ENCODE data around the gene TACC3. TPM values are rescaled to one million over a fixed set of nuclear protein-coding genes. Genes with fewer than 3 reads are reported as not detected.

The TACC3 gene
- total and polyA plus RNA-seq, 2 of the 8 experiments (the other 6 are each of a cell fraction or from before 2014, with no cell fraction given) = 73.8 to 148 TPM

DNA sequence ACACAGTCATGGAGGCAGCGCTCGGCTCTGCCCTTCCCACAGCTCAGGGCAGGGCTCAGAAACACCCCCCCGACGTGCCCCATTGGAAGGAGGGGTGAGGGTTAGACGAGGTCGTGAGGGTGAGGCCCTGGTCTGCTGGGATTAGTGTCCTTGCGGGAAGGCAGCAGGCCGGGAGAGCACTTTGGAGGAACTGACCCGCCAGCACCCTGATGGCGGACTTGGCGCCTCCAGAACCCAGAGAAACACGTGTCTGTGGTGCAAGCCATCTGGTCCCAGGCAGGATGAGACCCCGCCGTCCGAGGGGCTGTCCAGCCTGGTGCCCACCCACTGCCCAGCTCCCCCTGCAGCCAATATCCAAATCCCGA is 26.3 kb downstream of the TACC3 start:
- 86% methylated on average over 10 of the region's 16 CpGs; no CpG with 5 or more reads in 1 of the 2 experiments for WGBS, 2 experiments (ENCODE audit: extremely low coverage in 1 of 2, insufficient coverage in 1 of 2, insufficient read length in 1 of 2, insufficient replicate concordance in 2 of 2, low coverage in 1 of 2, low lambda C conversion rate in 2 of 2, missing lambda C conversion rate in 1 of 2)
- POLR2A ChIA-PET (ENCODE audit: partially characterized antibody) = interaction anchor here (1.1 to 5.6 kb wide), 10 partner anchors 25 to 68 kb away, joined by 3 to 38 read pairs (median 4); no protein-coding TSS in a partner anchor
- H3K4me3 ChIP-seq (ENCODE audit: extremely low read depth in 1 of 4, insufficient read depth in 2 of 4, low read depth in 3 of 4, low read length in 4 of 4) = no peak overlapping the region

More for the DNA sequence above, 26.3 kb downstream of the TACC3 start:
- no peak overlapping the region for H3K23ac ChIP-seq (ENCODE audit: insufficient read length)
- peak overlapping the region; percentile 46; the same call in 1 of the 2 replicates for H2BK15ac ChIP-seq (ENCODE audit: low read length)
- no peaks in the 10 kb centered on the region for H3K9me3 ChIP-seq (ENCODE audit: insufficient read depth in 2 of 2, low read depth in 1 of 2, low read length in 1 of 2)
- H3K18ac ChIP-seq (ENCODE audit: extremely low read depth, low read length) = no peak overlapping the region; the same call in 1 of the 2 replicates
- TF ChIP-seq FOSL1 (IDR thresholded peaks at IDR 0.05; ENCODE audit: insufficient read depth, low read depth, low read length) (no peak), NRF1 (IDR thresholded peaks at IDR 0.05; ENCODE audit: low read depth, low read length) (no peak), RAD21 (IDR thresholded peaks at IDR 0.05 in 1 of 2, conservative IDR thresholded peaks at IDR 0.05 in 1 of 2; ENCODE audit: low read depth in 2 of 2, low read length in 2 of 2) (no peak), RFX5 (IDR thresholded peaks at IDR 0.05; ENCODE audit: borderline replicate concordance, low read depth, low read length) (no peak), SP1 (IDR thresholded peaks at IDR 0.05; ENCODE audit: low read depth, low read length) (no peak), GABPA (IDR thresholded peaks at IDR 0.05; ENCODE audit: borderline replicate concordance, insufficient read depth, low read length) (no peak), KDM1A (IDR thresholded peaks at IDR 0.05; ENCODE audit: borderline replicate concordance, low read length) (no peak)
- no peak for FAIRE-seq
- H3K79me1 ChIP-seq (ENCODE audit: low read depth, low read length) = no peaks in the 10 kb centered on the region
- peaks cover 0 to 4% (median 0%) of the 10 kb centered on the region in 4 experiments; a peak in 2 of 7 replicates for H3K27me3 ChIP-seq (replicated peaks in 1 of 4; ENCODE audit: control insufficient read depth in 3 of 4, extremely low read depth in 1 of 4, insufficient read depth in 3 of 4, low read length in 3 of 4)
- H2BK20ac ChIP-seq (ENCODE audit: low read length) = no peak overlapping the region
- H3K14ac ChIP-seq (ENCODE audit: insufficient read length) = no peak overlapping the region
- no peak overlapping the region for H3K27ac ChIP-seq (ENCODE audit: low read depth, low read length)
- no peak for DNase-seq (ENCODE audit: low read depth in 1 of 2, low spot score in 2 of 2)
- no peak overlapping the region for H2BK5ac ChIP-seq (ENCODE audit: low read depth, low read length)
- H2AFZ ChIP-seq (ENCODE audit: low read length) = no peak overlapping the region
- no peak overlapping the region for H2AK5ac ChIP-seq (ENCODE audit: low read depth, low read length)
- H3K36me3 ChIP-seq (ENCODE audit: control insufficient read depth in 2 of 4, insufficient read depth in 4 of 4, low read length in 3 of 4) = peaks cover 0 to 22% (median 16%) of the 10 kb centered on the region in 4 experiments; a peak in 6 of 8 replicates
- H3K4ac ChIP-seq (replicated peaks; ENCODE audit: insufficient read length, low read depth, low read length) = no peak overlapping the region
- no peak overlapping the region for H4K8ac ChIP-seq (ENCODE audit: extremely low read depth, insufficient read depth, low read length)
- H4K5ac ChIP-seq (ENCODE audit: insufficient read length, low read depth, low read length) = no peak overlapping the region
- no peak overlapping the region for H3K4me2 ChIP-seq (ENCODE audit: insufficient read depth in 1 of 2, low read depth in 2 of 2, low read length in 2 of 2)
- H3K4me1 ChIP-seq (replicated peaks in 1 of 4; ENCODE audit: control insufficient read depth in 3 of 4, insufficient read depth in 4 of 4, low read length in 3 of 4) = peaks cover 0 to 13% (median 10%) of the 10 kb centered on the region in 4 experiments; a peak in 6 of 7 replicates
- no peak overlapping the region; the same call in 1 of the 2 replicates for H2BK12ac ChIP-seq (ENCODE audit: low read depth, low read length)
- H4K20me1 ChIP-seq (replicated peaks in 1 of 2; ENCODE audit: control insufficient read depth in 1 of 2, insufficient read depth in 2 of 2, low read length in 2 of 2) = peaks cover 4 to 5% of the 10 kb centered on the region in 2 experiments
- no peaks in the 10 kb centered on the region for H3K79me2 ChIP-seq (ENCODE audit: control insufficient read depth in 1 of 2, insufficient read depth in 2 of 2, low read length in 2 of 2)
- CTCF ChIA-PET (ENCODE audit: partially characterized antibody) = interaction anchor here (0.5 to 52.9 kb wide), 18 partner anchors 11 to 818 kb away, joined by 3 to 2507 read pairs (median 5); partner anchors contain the start of gene FGFR3
- no peak overlapping the region for H3K9ac ChIP-seq (replicated peaks in 1 of 4; ENCODE audit: extremely low read depth in 1 of 4, low read depth in 3 of 4, low read length in 3 of 4)
- no peaks in the 10 kb centered on the region for H3K23me2 ChIP-seq (ENCODE audit: low read depth, low read length)
- no peak overlapping the region for H2BK120ac ChIP-seq (replicated peaks; ENCODE audit: low read depth, low read length)
- no peak overlapping the region for H4K91ac ChIP-seq (replicated peaks; ENCODE audit: insufficient read length, low read length)
- H3K56ac ChIP-seq (replicated peaks; ENCODE audit: insufficient read length, low read depth, low read length) = no peak overlapping the region
